NCI-H345 (cell line): ENCODE results near the gene MYH9.

Experiments
- DNase-seq: peaks from one replicate; lab custom pipeline; 2025; lab: John Stamatoyannopoulos, UW

Gene MYH9

GRCh38 chr22:36367479-36367878, 20.3 kb downstream of the MYH9 start:
- DNase-seq: no peak

- no peak for DNase-seq
Measured at GRCh38 chr22:36367066-36367465, 20.7 kb downstream of the MYH9 start.

- no peak for DNase-seq
Measured at GRCh38 chr22:36366291-36366708, 21.5 kb downstream of the MYH9 start.

GRCh38 chr22:36365020-36365411, 22.8 kb downstream of the MYH9 start:
- no peak for DNase-seq

- DNase-seq: no peak
Measured at GRCh38 chr22:36364255-36365019, 23.3 kb downstream of the MYH9 start.

GRCh38 chr22:36363349-36363981, 24.3 kb downstream of the MYH9 start:
- no peak for DNase-seq

GRCh38 chr22:36362932-36363331, 24.8 kb downstream of the MYH9 start:
- no peak for DNase-seq

- DNase-seq: no peak
Measured at GRCh38 chr22:36362075-36362474, 25.7 kb downstream of the MYH9 start.

GRCh38 chr22:36360871-36361383, 26.8 kb downstream of the MYH9 start:
- no peak for DNase-seq

- no peak for DNase-seq
Measured at GRCh38 chr22:36360011-36360410, 27.8 kb downstream of the MYH9 start.

GRCh38 chr22:36359470-36359996, 28.2 kb downstream of the MYH9 start:
- DNase-seq: no peak

GRCh38 chr22:36358533-36359469, 29.0 kb downstream of the MYH9 start:
- no peak for DNase-seq

- DNase-seq: no peak
Measured at GRCh38 chr22:36356708-36357624, 30.8 kb downstream of the MYH9 start.

- DNase-seq: no peak
Measured at GRCh38 chr22:36355894-36356293, 31.9 kb downstream of the MYH9 start.

- DNase-seq: no peak
Measured at GRCh38 chr22:36355362-36355761, 32.4 kb downstream of the MYH9 start.

GRCh38 chr22:36352803-36353507, 34.8 kb downstream of the MYH9 start:
- DNase-seq: no peak

- DNase-seq: no peak
Measured at GRCh38 chr22:36351921-36352802, 35.6 kb downstream of the MYH9 start.

- DNase-seq: no peak
Measured at GRCh38 chr22:36350751-36351594, 36.8 kb downstream of the MYH9 start.
